Panc1 (cell line): ENCODE results near the gene GNAO1. TPM values are rescaled to one million over a fixed set of nuclear protein-coding genes. Genes with fewer than 3 reads are reported as not detected.

Experiments used
- ATAC-seq: fragments of 200-7000 bp; cut with Tn5 transposase; 2 replicates; pipeline ENCODE4 v1.9.1; 2020; ENCODE audit warnings: mild to moderate bottlenecking, moderate library complexity
- BruUV-seq: library from RNA; stranded (reverse); fragments of 400-500 nt; replicated peaks from 2 replicates; lab custom pipeline; 2021; lab: Mats Ljungman, UMichigan
- CTCF ChIA-PET: fragments of 300-600 bp; sonication (Branson Sonifier 250); formaldehyde crosslinking; loops from one replicate; lab custom pipeline; 2022; ENCODE audit warnings: antibody characterized with exemption; lab: Charles Lee
- POLR2A ChIA-PET: fragments of 300-600 bp; sonication (Branson Sonifier 250); formaldehyde crosslinking; loops from one replicate; lab custom pipeline; 2022; ENCODE audit warnings: antibody characterized with exemption; lab: Charles Lee
- DNase-seq: peaks from one replicate; pipeline ENCODE4 v3.0.0-alpha.2; 2010; ENCODE audit warnings: low read depth, low spot score
- H3K27ac ChIP-seq: 2 replicates; pipeline ENCODE4 v1.5.1; 2011; ENCODE audit warnings: mild to moderate bottlenecking, low read length, inconsistent platforms
- H3K27me3 ChIP-seq: fragments of 200-500 bp; sonication (Bioruptor generic); 2 replicates; pipeline ENCODE4 v1.6.0; 2014; ENCODE audit warnings: low read length, inconsistent platforms; ENCODE audit not compliant: control insufficient read depth, insufficient read depth
- H3K36me3 ChIP-seq: fragments of 200-500 bp; sonication (Bioruptor generic); 2 replicates; pipeline ENCODE4 v1.5.1; 2014; ENCODE audit warnings: inconsistent platforms, mild to moderate bottlenecking, low read length, moderate library complexity; ENCODE audit not compliant: control insufficient read depth, insufficient read depth
- H3K4me1 ChIP-seq: 2 replicates; pipeline ENCODE4 v1.5.1; 2011; ENCODE audit warnings: inconsistent platforms, mild to moderate bottlenecking, low read length, moderate library complexity; ENCODE audit not compliant: control insufficient read depth, insufficient read depth
- H3K4me3 ChIP-seq, 2 experiments: 2 replicates each; pipeline ENCODE4 v1.5.1; 2011 to 2012; ENCODE audit warnings: low read depth in 2 of 2, low read length in 2 of 2, mild to moderate bottlenecking in 2 of 2, inconsistent platforms in 1 of 2, moderate library complexity in 1 of 2
- H3K9me3 ChIP-seq: fragments of 200-500 bp; sonication (Bioruptor generic); 2 replicates; pipeline ENCODE4 v1.5.1; 2014; ENCODE audit warnings: low read depth, mild to moderate bottlenecking, inconsistent platforms, low read length, moderate library complexity; ENCODE audit not compliant: control insufficient read depth, insufficient read depth
- POLR2AphosphoS5 ChIP-seq: IDR thresholded peaks from 2 replicates; pipeline ENCODE4 v1.6.1; 2012; ENCODE audit warnings: mild to moderate bottlenecking, low read depth, low read length, moderate library complexity
- SIN3A ChIP-seq: IDR thresholded peaks from 2 replicates; pipeline ENCODE4 v1.6.1; 2012; ENCODE audit warnings: low read depth, mild to moderate bottlenecking, low read length, moderate library complexity, borderline replicate concordance; ENCODE audit not compliant: insufficient read depth
- TCF7L2 ChIP-seq: IDR thresholded peaks from 2 replicates; pipeline ENCODE4 v1.6.1; 2011; ENCODE audit warnings: mild to moderate bottlenecking, low read depth, low read length, inconsistent platforms
- in situ Hi-C: cut with HindIII; loops from 2 replicates; pipeline ENCODE4 v1.10.0; 2016; ENCODE audit warnings: low sequenced_read_pairs, low pct_unique_long_range_greater_than_20kb
- intact Hi-C: fragments of 100-400 bp; cut with micrococcal nuclease; formaldehyde crosslinking; loops from one replicate; pipeline ENCODE4 v1.10.0; 2022; ENCODE audit not compliant: unreplicated experiment
- total RNA-seq: library from RNA; stranded (reverse); gene quantifications from one replicate; pipeline ENCODE4 v1.2.1, GENCODE V29; 2021; ENCODE audit not compliant: unreplicated experiment
- TF ChIP-seq, protein P1 (sequence below), 2 experiments: IDR thresholded peaks; 2 replicates each; pipeline ENCODE4 v1.6.1; 2011 to 2012; ENCODE audit warnings: low read depth in 2 of 2, control low read depth in 1 of 2, low read length in 1 of 2, mild to moderate bottlenecking in 1 of 2, moderate library complexity in 1 of 2; ENCODE audit not compliant: insufficient read depth in 1 of 2
- TF ChIP-seq, protein P2 (sequence below): fragments of 450-650 bp; IDR thresholded peaks from 2 replicates; pipeline ENCODE4 v1.5.1; 2017; ENCODE audit warnings: mild to moderate bottlenecking

Gene GNAO1
- total RNA-seq, 1 experiment from 2014 or later: 33.4 TPM

DNA sequence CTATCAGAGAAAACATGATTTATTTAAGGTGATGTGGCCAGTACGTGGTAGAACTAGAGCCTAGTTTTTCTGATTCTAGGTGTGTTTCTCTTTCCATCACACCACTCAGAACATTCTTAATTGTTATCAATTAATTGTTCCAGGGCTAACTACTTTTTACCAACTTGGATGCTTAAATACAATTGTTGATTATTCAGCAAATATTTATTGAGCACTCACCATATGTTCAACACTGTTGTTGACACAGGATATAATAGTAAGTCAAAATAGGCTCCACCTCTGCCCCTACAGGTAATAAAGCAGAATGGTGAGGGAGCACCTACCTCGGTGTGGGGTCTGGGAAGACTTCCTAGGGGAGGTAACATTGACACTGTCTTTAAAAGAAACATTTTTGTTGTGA, 16.1 kb downstream of the GNAO1 start:
- DNase-seq: no peak
- Histone ChIP-seq H3K27ac (no peak overlapping the region), H3K4me1 (no peaks in the 10 kb centered on the region; the same call in 1 of the 2 replicates), H3K4me3 (no peak overlapping the region), H3K27me3 (no peaks in the 10 kb centered on the region), H3K9me3 (no peaks in the 10 kb centered on the region), H3K36me3 (no peaks in the 10 kb centered on the region)
- POLR2A ChIA-PET: no interaction called here
- TF ChIP-seq, protein P1, sequence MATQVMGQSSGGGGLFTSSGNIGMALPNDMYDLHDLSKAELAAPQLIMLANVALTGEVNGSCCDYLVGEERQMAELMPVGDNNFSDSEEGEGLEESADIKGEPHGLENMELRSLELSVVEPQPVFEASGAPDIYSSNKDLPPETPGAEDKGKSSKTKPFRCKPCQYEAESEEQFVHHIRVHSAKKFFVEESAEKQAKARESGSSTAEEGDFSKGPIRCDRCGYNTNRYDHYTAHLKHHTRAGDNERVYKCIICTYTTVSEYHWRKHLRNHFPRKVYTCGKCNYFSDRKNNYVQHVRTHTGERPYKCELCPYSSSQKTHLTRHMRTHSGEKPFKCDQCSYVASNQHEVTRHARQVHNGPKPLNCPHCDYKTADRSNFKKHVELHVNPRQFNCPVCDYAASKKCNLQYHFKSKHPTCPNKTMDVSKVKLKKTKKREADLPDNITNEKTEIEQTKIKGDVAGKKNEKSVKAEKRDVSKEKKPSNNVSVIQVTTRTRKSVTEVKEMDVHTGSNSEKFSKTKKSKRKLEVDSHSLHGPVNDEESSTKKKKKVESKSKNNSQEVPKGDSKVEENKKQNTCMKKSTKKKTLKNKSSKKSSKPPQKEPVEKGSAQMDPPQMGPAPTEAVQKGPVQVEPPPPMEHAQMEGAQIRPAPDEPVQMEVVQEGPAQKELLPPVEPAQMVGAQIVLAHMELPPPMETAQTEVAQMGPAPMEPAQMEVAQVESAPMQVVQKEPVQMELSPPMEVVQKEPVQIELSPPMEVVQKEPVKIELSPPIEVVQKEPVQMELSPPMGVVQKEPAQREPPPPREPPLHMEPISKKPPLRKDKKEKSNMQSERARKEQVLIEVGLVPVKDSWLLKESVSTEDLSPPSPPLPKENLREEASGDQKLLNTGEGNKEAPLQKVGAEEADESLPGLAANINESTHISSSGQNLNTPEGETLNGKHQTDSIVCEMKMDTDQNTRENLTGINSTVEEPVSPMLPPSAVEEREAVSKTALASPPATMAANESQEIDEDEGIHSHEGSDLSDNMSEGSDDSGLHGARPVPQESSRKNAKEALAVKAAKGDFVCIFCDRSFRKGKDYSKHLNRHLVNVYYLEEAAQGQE (IDR thresholded peaks at IDR 0.05; ENCODE audit: insufficient read depth in 1 of 2, low read depth in 2 of 2, low read length in 1 of 2): no peak
- TF ChIP-seq POLR2AphosphoS5 (no peak), SIN3A (no peak), TCF7L2 (no peak)
- TF ChIP-seq, protein P2, sequence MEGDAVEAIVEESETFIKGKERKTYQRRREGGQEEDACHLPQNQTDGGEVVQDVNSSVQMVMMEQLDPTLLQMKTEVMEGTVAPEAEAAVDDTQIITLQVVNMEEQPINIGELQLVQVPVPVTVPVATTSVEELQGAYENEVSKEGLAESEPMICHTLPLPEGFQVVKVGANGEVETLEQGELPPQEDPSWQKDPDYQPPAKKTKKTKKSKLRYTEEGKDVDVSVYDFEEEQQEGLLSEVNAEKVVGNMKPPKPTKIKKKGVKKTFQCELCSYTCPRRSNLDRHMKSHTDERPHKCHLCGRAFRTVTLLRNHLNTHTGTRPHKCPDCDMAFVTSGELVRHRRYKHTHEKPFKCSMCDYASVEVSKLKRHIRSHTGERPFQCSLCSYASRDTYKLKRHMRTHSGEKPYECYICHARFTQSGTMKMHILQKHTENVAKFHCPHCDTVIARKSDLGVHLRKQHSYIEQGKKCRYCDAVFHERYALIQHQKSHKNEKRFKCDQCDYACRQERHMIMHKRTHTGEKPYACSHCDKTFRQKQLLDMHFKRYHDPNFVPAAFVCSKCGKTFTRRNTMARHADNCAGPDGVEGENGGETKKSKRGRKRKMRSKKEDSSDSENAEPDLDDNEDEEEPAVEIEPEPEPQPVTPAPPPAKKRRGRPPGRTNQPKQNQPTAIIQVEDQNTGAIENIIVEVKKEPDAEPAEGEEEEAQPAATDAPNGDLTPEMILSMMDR: no peak
- intact Hi-C loops (no loop called here), in situ Hi-C loops (no loop called here)
- ATAC-seq: no peak
- CTCF ChIA-PET: no interaction called here
- no TSS peak for BruUV-seq

DNA sequence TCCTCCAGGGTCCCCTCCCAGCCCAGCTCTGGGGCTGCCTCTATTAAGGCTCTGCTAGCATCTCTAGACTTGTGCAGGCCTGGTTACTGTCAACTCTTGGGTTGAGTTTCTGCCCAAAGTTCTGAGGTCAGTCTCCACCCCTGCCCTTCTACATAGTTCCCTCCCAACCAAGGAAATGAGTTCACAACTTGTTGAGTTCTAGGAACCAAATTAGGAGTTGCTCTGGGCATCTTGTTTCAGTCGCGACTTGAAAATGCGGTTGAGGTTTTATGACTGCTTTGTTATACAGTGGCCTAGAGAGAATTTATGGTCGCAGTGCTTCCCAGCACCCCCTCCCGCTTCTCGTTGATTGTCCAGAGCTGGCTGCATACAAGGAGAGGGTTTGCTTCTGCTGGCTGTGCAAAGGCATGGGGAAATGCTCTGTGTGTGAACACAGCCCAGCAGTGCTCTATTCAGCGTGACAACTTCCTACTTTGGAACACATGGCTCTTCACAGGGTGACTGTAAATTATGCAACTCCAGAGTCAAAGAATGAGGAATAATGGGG, 20.2 kb downstream of the GNAO1 start:
- TF ChIP-seq POLR2AphosphoS5: no peak
- TF ChIP-seq, protein P2: no peak
- in situ Hi-C loops: no loop called here
- CTCF ChIA-PET: no interaction called here
- DNase-seq: no peak
- Histone ChIP-seq H3K4me3 (no peak overlapping the region), H3K27ac (no peak overlapping the region), H3K27me3 (no peaks in the 10 kb centered on the region), H3K36me3 (no peaks in the 10 kb centered on the region), H3K9me3 (no peaks in the 10 kb centered on the region), H3K4me1 (no peaks in the 10 kb centered on the region; the same call in 1 of the 2 replicates)
- no peak for ATAC-seq
- intact Hi-C loops: no loop called here
- no TSS peak for BruUV-seq
- POLR2A ChIA-PET: no interaction called here
